HCT116 (cell line): ENCODE results near the gene CD83. TPM values are rescaled to one million over a fixed set of nuclear protein-coding genes. Genes with fewer than 3 reads are reported as not detected.

Experiments
- ATAC-seq: fragments of 200-7000 bp; cut with Tn5 transposase; 2 replicates; pipeline ENCODE4 v1.9.1; 2020; ENCODE audit warnings: mild to moderate bottlenecking, moderate library complexity
- BruUV-seq: library from RNA; stranded (reverse); fragments of 400-500 nt; replicated peaks from 2 replicates; lab custom pipeline; 2021; lab: Mats Ljungman, UMichigan
- CTCF ChIA-PET: fragments of 300-600 bp; sonication (Branson Sonifier 250); formaldehyde crosslinking; loops from one replicate; lab custom pipeline; 2021; ENCODE audit warnings: antibody characterized with exemption; lab: Charles Lee
- POLR2A ChIA-PET: fragments of 300-600, 350-600 bp; sonication (Branson Sonifier 250); formaldehyde crosslinking; loops from one replicate; lab custom pipeline; 2021; ENCODE audit warnings: antibody characterized with exemption; lab: Charles Lee
- RAD21 ChIA-PET, 2 experiments: fragments of 300-600 bp; sonication (Branson Sonifier 250); formaldehyde crosslinking; loops; one replicate each; lab custom pipeline; 2023; ENCODE audit warnings: low total read pairs in 2 of 2; ENCODE audit not compliant: uncharacterized antibody in 2 of 2, unreplicated experiment in 2 of 2, low non-redundant PET in 1 of 2; lab: Charles Lee
- DNase-seq: peaks from one replicate; pipeline ENCODE4 v3.0.0-alpha.2; 2010; ENCODE audit warnings: low read depth, low spot score
- H2AFZ ChIP-seq: fragments of 200-600 bp; shearing (Covaris generic), sonication (generic); 2 replicates; pipeline ENCODE4 v1.6.1; 2017; ENCODE audit warnings: low read depth, mixed run types, mixed read lengths, antibody characterized with exemption, low read length; ENCODE audit not compliant: poor library complexity, severe bottlenecking
- H3K27ac ChIP-seq: 2 replicates; pipeline ENCODE4 v1.5.1; 2012; ENCODE audit warnings: low read depth, low read length
- H3K27me3 ChIP-seq: fragments of 200-600 bp; sonication (generic); 2 replicates; pipeline ENCODE4 v1.6.1; 2016; ENCODE audit warnings: mixed run types, low read length, mixed read lengths; ENCODE audit not compliant: insufficient read depth
- H3K36me3 ChIP-seq, 2 experiments: fragments of 200-500 bp in 1 of 2; fragments of 200-600 bp in 1 of 2; sonication (Bioruptor generic) in 1 of 2; sonication (generic) in 1 of 2; 2 replicates each; pipeline versions ENCODE4 v1.5.1 to v1.6.1; 2014 to 2016; ENCODE audit warnings: low read length in 2 of 2, inconsistent platforms in 1 of 2, mixed read lengths in 1 of 2, mixed run types in 1 of 2; ENCODE audit not compliant: insufficient read depth in 2 of 2, control insufficient read depth in 1 of 2
- H3K4me1 ChIP-seq, 2 experiments: fragments of 200-600 bp in 1 of 2; sonication (generic) in 1 of 2; 2 replicates each; pipeline versions ENCODE4 v1.5.1 to v1.6.1; 2012 to 2017; ENCODE audit warnings: low read length in 2 of 2, inconsistent platforms in 1 of 2, mild to moderate bottlenecking in 1 of 2, mixed read lengths in 1 of 2, mixed run types in 1 of 2, moderate library complexity in 1 of 2; ENCODE audit not compliant: insufficient read depth in 2 of 2, control insufficient read depth in 1 of 2
- H3K4me2 ChIP-seq: fragments of 200-600 bp; sonication (generic); 2 replicates; pipeline ENCODE4 v1.6.1; 2017; ENCODE audit warnings: mixed run types, low read length, mixed read lengths
- H3K4me3 ChIP-seq, 2 experiments: fragments of 200-600 bp in 1 of 2; sonication (generic) in 1 of 2; replicated peaks in 1 of 2; 2 replicates each; pipeline ENCODE4 v1.5.1; 2011 to 2016; ENCODE audit warnings: low read length in 2 of 2, control low read depth in 1 of 2, low read depth in 1 of 2, mild to moderate bottlenecking in 1 of 2, mixed read lengths in 1 of 2, mixed run types in 1 of 2
- H3K79me2 ChIP-seq: fragments of 200-600 bp; sonication (generic); 2 replicates; pipeline ENCODE4 v1.6.1; 2017; ENCODE audit warnings: mild to moderate bottlenecking, mixed run types, low read length, moderate library complexity, mixed read lengths; ENCODE audit not compliant: insufficient read depth
- H3K9ac ChIP-seq: fragments of 200-600 bp; sonication (generic); 2 replicates; pipeline ENCODE4 v1.6.1; 2016; ENCODE audit warnings: low read length, mixed read lengths
- H3K9me2 ChIP-seq: fragments of 200-600 bp; sonication (generic), shearing (Covaris generic); 2 replicates; pipeline ENCODE4 v1.6.1; 2017; ENCODE audit warnings: mixed run types, mild to moderate bottlenecking, moderate library complexity; ENCODE audit not compliant: insufficient read depth
- H3K9me3 ChIP-seq, 2 experiments: fragments of 200-500 bp in 1 of 2; fragments of 200-600 bp in 1 of 2; sonication (Bioruptor generic) in 1 of 2; sonication (generic) in 1 of 2; 2 replicates each; pipeline ENCODE4 v1.6.1; 2014 to 2017; ENCODE audit warnings: low read length in 2 of 2, mixed read lengths in 2 of 2, inconsistent platforms in 1 of 2, low read depth in 1 of 2, mild to moderate bottlenecking in 1 of 2, mixed run types in 1 of 2, moderate library complexity in 1 of 2; ENCODE audit not compliant: control insufficient read depth in 1 of 2, insufficient read depth in 1 of 2
- H4K20me1 ChIP-seq: fragments of 200-600 bp; sonication (generic), shearing (Covaris generic); 2 replicates; pipeline ENCODE4 v1.6.1; 2017; ENCODE audit warnings: mixed run types, mild to moderate bottlenecking, moderate library complexity; ENCODE audit not compliant: insufficient read depth
- CEBPB ChIP-seq: IDR thresholded peaks from 2 replicates; pipeline ENCODE4 v1.6.1; 2012; ENCODE audit warnings: low read depth
- EGR1 ChIP-seq: IDR thresholded peaks from 2 replicates; pipeline ENCODE4 v1.6.1; 2012; ENCODE audit warnings: low read depth
- EZH2phosphoT487 ChIP-seq: fragments of 200-600 bp; IDR thresholded peaks from 2 replicates; pipeline ENCODE4 v1.6.1; 2018; ENCODE audit warnings: antibody characterized with exemption, borderline replicate concordance
- FOSL1 ChIP-seq: IDR thresholded peaks from 2 replicates; pipeline ENCODE4 v1.6.1; 2012; ENCODE audit warnings: low read depth
- POLR2A ChIP-seq: IDR thresholded peaks from 2 replicates; pipeline ENCODE4 v1.7.0; 2011; ENCODE audit warnings: borderline replicate concordance; ENCODE audit not compliant: insufficient read depth, insufficient read length; ENCODE audit errors: extremely low read depth
- POLR2AphosphoS5 ChIP-seq: IDR thresholded peaks from 2 replicates; pipeline ENCODE4 v1.6.1; 2011; ENCODE audit warnings: mild to moderate bottlenecking, low read depth, low read length, moderate library complexity
- REST ChIP-seq: IDR thresholded peaks from 2 replicates; pipeline ENCODE4 v1.6.1; 2012; ENCODE audit warnings: low read depth
- SIN3A ChIP-seq: IDR thresholded peaks from 2 replicates; pipeline ENCODE4 v1.6.1; 2012; ENCODE audit warnings: low read depth
- TCF7L2 ChIP-seq: IDR thresholded peaks from 2 replicates; pipeline ENCODE4 v1.7.0; 2011; ENCODE audit warnings: borderline replicate concordance, inconsistent platforms; ENCODE audit not compliant: insufficient read depth, insufficient read length; ENCODE audit errors: extremely low read depth
- YY1 ChIP-seq: IDR thresholded peaks from 2 replicates; pipeline ENCODE4 v1.6.1; 2011; ENCODE audit warnings: low read length, low read depth, moderate library complexity, mild to moderate bottlenecking; ENCODE audit not compliant: insufficient replicate concordance; ENCODE audit errors: extremely low read depth
- ZFX ChIP-seq: fragments of 450-650 bp; IDR thresholded peaks from 2 replicates; pipeline ENCODE4 v1.6.1; 2017
- intact Hi-C: fragments of 100-400 bp; cut with micrococcal nuclease; formaldehyde crosslinking; loops from 2 replicates; pipeline ENCODE4 v1.10.0; 2022
- total RNA-seq: library from RNA; stranded (reverse); gene quantifications from one replicate; pipeline ENCODE4 v1.2.1, GENCODE V29; 2021; ENCODE audit not compliant: unreplicated experiment
- TF ChIP-seq, protein P1 (sequence below), 3 experiments: fragments of 200-600 bp in 1 of 3; sonication (generic) in 1 of 3; IDR thresholded peaks in 2 of 3; conservative IDR thresholded peaks in 1 of 3; 2 replicates each; pipeline ENCODE4 v1.5.1; 2012 to 2017; ENCODE audit warnings: low read depth in 2 of 3, low read length in 2 of 3, antibody characterized with exemption in 1 of 3, borderline replicate concordance in 1 of 3, control low read depth in 1 of 3, mild to moderate bottlenecking in 1 of 3, mixed read lengths in 1 of 3, mixed run types in 1 of 3, moderate library complexity in 1 of 3; ENCODE audit not compliant: insufficient read depth in 1 of 3

The CD83 gene
- total RNA-seq, 1 experiment from 2014 or later: 6.0 TPM

GRCh38 chr6:14166839-14167238 lies 49.3 kb downstream of the CD83 start (continued):
- TF ChIP-seq, protein P1, sequence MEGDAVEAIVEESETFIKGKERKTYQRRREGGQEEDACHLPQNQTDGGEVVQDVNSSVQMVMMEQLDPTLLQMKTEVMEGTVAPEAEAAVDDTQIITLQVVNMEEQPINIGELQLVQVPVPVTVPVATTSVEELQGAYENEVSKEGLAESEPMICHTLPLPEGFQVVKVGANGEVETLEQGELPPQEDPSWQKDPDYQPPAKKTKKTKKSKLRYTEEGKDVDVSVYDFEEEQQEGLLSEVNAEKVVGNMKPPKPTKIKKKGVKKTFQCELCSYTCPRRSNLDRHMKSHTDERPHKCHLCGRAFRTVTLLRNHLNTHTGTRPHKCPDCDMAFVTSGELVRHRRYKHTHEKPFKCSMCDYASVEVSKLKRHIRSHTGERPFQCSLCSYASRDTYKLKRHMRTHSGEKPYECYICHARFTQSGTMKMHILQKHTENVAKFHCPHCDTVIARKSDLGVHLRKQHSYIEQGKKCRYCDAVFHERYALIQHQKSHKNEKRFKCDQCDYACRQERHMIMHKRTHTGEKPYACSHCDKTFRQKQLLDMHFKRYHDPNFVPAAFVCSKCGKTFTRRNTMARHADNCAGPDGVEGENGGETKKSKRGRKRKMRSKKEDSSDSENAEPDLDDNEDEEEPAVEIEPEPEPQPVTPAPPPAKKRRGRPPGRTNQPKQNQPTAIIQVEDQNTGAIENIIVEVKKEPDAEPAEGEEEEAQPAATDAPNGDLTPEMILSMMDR (IDR thresholded peaks at IDR 0.05 in 2 of 3, conservative IDR thresholded peaks at IDR 0.05 in 1 of 3; ENCODE audit: borderline replicate concordance in 1 of 3, insufficient read depth in 1 of 3, low read depth in 2 of 3, low read length in 2 of 3): no peak
- no peak for TF ChIP-seq REST
- TF ChIP-seq POLR2AphosphoS5: no peak
- TF ChIP-seq CEBPB: no peak
- TF ChIP-seq, all 23 proteins: peak for 0

GRCh38 chr6:14170128-14170527 lies 52.6 kb downstream of the CD83 start:
- H4K20me1 ChIP-seq: no peaks in the 10 kb centered on the region
- H3K9me3 ChIP-seq: peaks cover 12 to 13% of the 10 kb centered on the region in 2 experiments; a peak in 2 of 4 replicates
- no peaks in the 10 kb centered on the region for H3K9me2 ChIP-seq
- H3K79me2 ChIP-seq: no peaks in the 10 kb centered on the region
- ChIA-PET RAD21 (no interaction called here), POLR2A (no interaction called here)
- TF ChIP-seq ZFX: no peak
- no peak for TF ChIP-seq EGR1
- no peak for TF ChIP-seq REST
- TF ChIP-seq FOSL1: no peak
- TF ChIP-seq TCF7L2: no peak
- TF ChIP-seq EZH2phosphoT487: no peak
- TF ChIP-seq POLR2A: no peak
- TF ChIP-seq, protein P1 (IDR thresholded peaks at IDR 0.05 in 2 of 3, conservative IDR thresholded peaks at IDR 0.05 in 1 of 3; ENCODE audit: borderline replicate concordance in 1 of 3, insufficient read depth in 1 of 3, low read depth in 2 of 3, low read length in 2 of 3): no peak
- no peak for TF ChIP-seq SIN3A
- TF ChIP-seq YY1: no peak
- TF ChIP-seq, all 23 proteins: peak for 0
- no TSS peak for BruUV-seq
- H3K27me3 ChIP-seq: no peaks in the 10 kb centered on the region
- no peak overlapping the region for H2AFZ ChIP-seq
- no peaks in the 10 kb centered on the region for H3K4me1 ChIP-seq
- no peak for ATAC-seq
- H3K27ac ChIP-seq: no peak overlapping the region
- no peaks in the 10 kb centered on the region for H3K36me3 ChIP-seq
- no peak overlapping the region for H3K4me3 ChIP-seq
- CTCF ChIA-PET: no interaction called here
- no peak for DNase-seq
- H3K9ac ChIP-seq: no peak overlapping the region
- intact Hi-C loops: no loop called here
- H3K4me2 ChIP-seq: no peak overlapping the region
